Tibial artery (tissue), 4 donors: Measurements from ENCODE around the gene PLIN1.

Experiments used
- DNase-seq, 2 donors: peaks; one replicate each; pipeline ENCODE4 v3.0.0-alpha.2; 2019
- H3K27ac ChIP-seq, 2 donors: fragments of 200-600 bp; sonication (generic) in 1 of 2; 1 replicate in 1 of 2; 2 replicates in 1 of 2; pipeline ENCODE4 v1.5.1; 2018 to 2019; ENCODE audit warnings: mild to moderate bottlenecking in 1 of 2
- H3K27me3 ChIP-seq, 2 donors: fragments of 200-600 bp; sonication (generic) in 1 of 2; one replicate each; pipeline versions ENCODE4 v1.5.1 to v1.6.0; 2016 to 2019
- H3K36me3 ChIP-seq, 3 donors: fragments of 200-600 bp; sonication (generic) in 2 of 3; one replicate each; pipeline ENCODE4 v1.5.1; 2016 to 2019; ENCODE audit warnings: mild to moderate bottlenecking in 2 of 3
- H3K4me1 ChIP-seq, 4 donors: fragments of 200-600 bp; sonication (generic) in 2 of 4; 1 replicate in 3 of 4; 2 replicates in 1 of 4; pipeline ENCODE4 v1.5.1; 2016 to 2019
- H3K4me3 ChIP-seq, 2 donors: fragments of 200-600 bp; sonication (generic) in 1 of 2; 1 replicate in 1 of 2; 2 replicates in 1 of 2; pipeline ENCODE4 v1.5.1; 2018 to 2019; ENCODE audit warnings: mild to moderate bottlenecking in 2 of 2
- H3K9me3 ChIP-seq, 3 donors: fragments of 200-600 bp; sonication (generic) in 1 of 3; one replicate each; pipeline ENCODE4 v1.5.1; 2016 to 2019
- intact Hi-C: fragments of 100-400 bp; cut with DNase I; formaldehyde crosslinking; loops from one replicate; pipeline ENCODE4 v1.15.0; 2023; ENCODE audit warnings: low total_unique reads
- TF ChIP-seq, protein P1 (sequence below), 2 experiments: fragments of 200-600 bp in 1 of 2; fragments of 450-650 bp in 1 of 2; IDR thresholded peaks; one replicate each; pipeline ENCODE4 v1.5.1; 2017 to 2019; ENCODE audit warnings: antibody characterized with exemption in 2 of 2, mild to moderate bottlenecking in 1 of 2, moderate library complexity in 1 of 2

The PLIN1 gene

DNA sequence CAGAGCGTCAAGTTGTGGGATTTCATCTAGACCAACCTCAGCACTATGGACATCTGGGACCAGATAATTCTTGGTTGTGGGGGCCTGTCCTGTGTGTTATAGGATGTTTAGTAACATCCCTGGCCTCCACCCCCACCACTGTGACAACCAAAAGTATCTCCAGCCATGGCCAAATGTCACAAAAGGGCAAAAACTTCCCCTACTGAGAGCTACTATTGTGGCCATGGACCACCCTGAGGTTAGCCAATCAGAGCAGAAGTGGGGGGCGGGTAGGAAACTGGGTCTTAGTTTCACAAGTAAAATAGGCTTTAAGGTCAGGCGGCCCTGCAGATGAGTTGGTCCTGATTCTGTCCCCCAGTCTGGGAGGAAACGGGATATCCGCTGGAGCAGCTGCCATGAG, 49.3 kb downstream of the PLIN1 start:
- H3K9me3 ChIP-seq, result no peaks in the 10 kb centered on the region
- TF ChIP-seq, protein P1, sequence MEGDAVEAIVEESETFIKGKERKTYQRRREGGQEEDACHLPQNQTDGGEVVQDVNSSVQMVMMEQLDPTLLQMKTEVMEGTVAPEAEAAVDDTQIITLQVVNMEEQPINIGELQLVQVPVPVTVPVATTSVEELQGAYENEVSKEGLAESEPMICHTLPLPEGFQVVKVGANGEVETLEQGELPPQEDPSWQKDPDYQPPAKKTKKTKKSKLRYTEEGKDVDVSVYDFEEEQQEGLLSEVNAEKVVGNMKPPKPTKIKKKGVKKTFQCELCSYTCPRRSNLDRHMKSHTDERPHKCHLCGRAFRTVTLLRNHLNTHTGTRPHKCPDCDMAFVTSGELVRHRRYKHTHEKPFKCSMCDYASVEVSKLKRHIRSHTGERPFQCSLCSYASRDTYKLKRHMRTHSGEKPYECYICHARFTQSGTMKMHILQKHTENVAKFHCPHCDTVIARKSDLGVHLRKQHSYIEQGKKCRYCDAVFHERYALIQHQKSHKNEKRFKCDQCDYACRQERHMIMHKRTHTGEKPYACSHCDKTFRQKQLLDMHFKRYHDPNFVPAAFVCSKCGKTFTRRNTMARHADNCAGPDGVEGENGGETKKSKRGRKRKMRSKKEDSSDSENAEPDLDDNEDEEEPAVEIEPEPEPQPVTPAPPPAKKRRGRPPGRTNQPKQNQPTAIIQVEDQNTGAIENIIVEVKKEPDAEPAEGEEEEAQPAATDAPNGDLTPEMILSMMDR (IDR thresholded peaks at IDR 0.05), result no peak
- DNase-seq, result no peak
- no peaks in the 10 kb centered on the region for H3K27me3 ChIP-seq
- no peak overlapping the region for H3K27ac ChIP-seq
- intact Hi-C loops, result no loop called here
- no peaks in the 10 kb centered on the region for H3K4me1 ChIP-seq
- no peak overlapping the region for H3K4me3 ChIP-seq
- H3K36me3 ChIP-seq, result peaks cover 38 to 95% (median 80%) of the 10 kb centered on the region in 3 donors

DNA sequence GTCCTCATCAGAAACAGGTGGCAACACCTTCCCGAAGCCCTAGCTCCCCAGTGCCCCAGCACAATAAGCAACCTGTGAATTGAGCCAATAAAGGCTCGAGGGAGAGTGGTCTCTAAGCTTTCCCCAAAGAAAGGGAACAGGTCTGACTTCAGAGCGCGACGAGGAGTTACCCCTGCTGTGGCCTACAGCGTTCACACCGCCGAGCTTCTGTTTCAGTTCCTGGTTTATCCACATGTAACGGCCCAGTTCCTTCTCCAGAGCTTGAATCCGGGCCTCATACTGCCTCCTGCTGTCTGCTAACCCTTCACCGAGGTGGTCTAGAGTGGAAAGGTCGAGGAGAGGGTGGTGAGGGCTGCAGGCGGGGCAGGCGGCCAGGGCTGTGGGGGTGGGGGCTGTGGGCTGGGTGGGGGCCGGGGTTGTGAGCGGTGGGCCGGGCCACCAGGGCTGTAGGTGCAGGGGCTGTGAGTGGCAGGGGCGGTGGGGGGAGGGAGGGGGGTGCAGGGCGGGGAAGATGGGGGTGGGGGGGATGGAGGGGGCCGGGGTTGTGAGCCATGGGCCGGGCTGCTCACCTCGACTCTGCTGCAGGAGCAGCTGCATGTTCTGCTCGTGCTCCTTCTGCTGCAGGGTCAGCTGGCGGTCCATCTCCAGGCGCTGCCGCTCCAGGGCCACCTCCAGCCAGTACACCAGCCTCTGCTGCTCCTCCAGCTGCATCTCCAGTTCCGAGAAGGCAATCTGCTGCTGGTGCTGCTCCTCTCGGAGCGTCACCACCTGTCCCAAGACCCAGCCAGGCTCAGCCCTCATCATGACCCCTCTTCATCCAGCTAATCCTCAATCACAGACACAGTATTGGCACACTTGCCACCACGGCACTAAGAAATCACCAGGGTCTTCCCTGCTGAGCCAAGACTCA, 50.1 kb downstream of the PLIN1 start:
- intact Hi-C loops, result no loop called here
- no peaks in the 10 kb centered on the region for H3K9me3 ChIP-seq
- no peak for DNase-seq
- no peaks in the 10 kb centered on the region for H3K4me1 ChIP-seq
- H3K36me3 ChIP-seq, result peaks cover 38 to 94% (median 80%) of the 10 kb centered on the region in 3 donors
- H3K4me3 ChIP-seq, result no peak overlapping the region
- TF ChIP-seq, protein P1 (IDR thresholded peaks at IDR 0.05), result no peak
- no peak overlapping the region for H3K27ac ChIP-seq
- no peaks in the 10 kb centered on the region for H3K27me3 ChIP-seq

DNA sequence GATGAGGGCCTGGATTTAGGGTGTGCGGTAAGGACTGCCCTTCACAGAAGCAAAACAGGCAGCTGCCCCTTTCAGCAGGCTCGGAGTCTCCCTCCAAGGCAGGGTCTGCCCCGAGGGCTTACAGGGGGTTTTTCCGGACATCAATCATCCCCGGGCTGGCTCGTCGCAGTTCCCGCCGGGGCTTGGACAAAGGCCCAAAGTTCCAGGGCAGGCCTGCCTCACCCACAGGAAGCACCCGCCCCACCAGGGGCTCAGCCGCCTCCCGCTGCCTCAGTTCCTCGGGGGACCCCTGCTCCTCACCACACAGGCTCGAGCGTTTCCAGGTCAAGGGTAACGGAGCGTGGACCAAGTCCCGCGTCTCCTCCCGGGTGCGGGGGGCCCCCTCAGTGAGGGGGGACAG, 50.9 kb downstream of the PLIN1 start:
- Histone ChIP-seq H3K4me3 (no peak overlapping the region), H3K27me3 (no peaks in the 10 kb centered on the region), H3K4me1 (peaks cover 0 to 7% (median 0%) of the 10 kb centered on the region in 4 donors), H3K27ac (no peak overlapping the region), H3K9me3 (no peaks in the 10 kb centered on the region), H3K36me3 (peaks cover 38 to 86% (median 72%) of the 10 kb centered on the region in 3 donors)
- TF ChIP-seq, protein P1 (IDR thresholded peaks at IDR 0.05), result no peak
- no peak for DNase-seq
- intact Hi-C loops, result no loop called here

DNA sequence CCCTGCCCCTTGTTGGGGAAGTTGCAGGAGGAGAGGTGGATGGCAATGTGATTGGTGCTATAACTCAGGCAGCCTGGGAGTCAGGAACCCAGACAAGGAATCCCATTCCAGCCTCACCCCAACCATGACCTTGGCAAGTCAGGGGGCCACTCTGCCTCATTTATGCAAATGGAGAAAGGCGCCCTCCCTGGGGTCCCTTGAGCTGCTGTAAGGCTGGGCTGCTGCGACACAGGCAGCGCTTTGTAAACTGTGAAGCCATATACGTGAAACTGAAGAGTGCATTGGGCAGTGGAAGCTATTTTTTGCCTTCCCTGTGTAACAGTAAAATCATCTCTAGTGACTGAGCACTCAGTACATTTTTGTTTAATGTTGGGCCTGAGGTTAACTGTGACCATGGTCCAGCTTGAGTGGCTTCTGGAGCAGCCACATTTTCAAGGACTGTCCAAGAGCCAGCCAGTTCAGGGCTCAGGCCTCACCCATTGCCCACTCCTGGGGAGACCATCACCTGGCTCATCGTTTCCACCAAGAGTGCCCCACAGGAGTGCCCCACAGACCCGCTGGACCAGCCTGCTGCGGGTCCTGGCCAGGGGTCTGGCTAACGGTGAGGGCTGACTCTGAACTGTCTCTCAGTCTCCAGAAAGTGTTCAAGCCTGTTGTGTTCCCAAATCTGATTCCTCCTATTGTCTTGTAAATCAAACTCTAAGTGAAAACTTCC, 51.8 kb downstream of the PLIN1 start:
- H3K9me3 ChIP-seq, result no peaks in the 10 kb centered on the region
- peaks cover 0 to 14% (median 0%) of the 10 kb centered on the region in 4 donors for H3K4me1 ChIP-seq
- TF ChIP-seq, protein P1 (IDR thresholded peaks at IDR 0.05), result no peak
- H3K27ac ChIP-seq, result no peak overlapping the region
- H3K36me3 ChIP-seq, result peaks cover 32 to 77% (median 63%) of the 10 kb centered on the region in 3 donors
- DNase-seq, result no peak
- intact Hi-C loops, result no loop called here
- H3K4me3 ChIP-seq, result no peak overlapping the region
- H3K27me3 ChIP-seq, result no peaks in the 10 kb centered on the region

DNA sequence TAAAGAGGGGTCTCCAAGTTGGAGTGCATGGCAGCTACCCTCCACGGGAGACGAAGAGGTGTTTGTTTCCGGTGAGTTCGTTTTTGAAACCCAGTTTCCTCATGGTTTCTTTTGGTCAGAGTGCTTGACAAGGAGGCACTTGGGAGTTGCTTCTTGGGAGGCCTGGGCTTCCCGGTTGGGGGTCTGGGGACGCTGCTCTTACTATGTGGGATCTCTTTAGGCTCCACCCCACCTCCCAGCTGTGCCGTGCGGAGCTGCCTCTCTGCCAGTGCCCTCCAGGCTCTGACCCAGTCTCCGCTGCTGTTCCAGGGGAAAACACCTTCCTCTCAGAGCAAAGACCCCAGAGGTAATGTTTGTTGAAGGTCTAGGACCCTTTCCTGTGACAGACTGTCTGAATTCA, 53.5 kb downstream of the PLIN1 start:
- no peak overlapping the region for H3K27ac ChIP-seq
- intact Hi-C loops, result no loop called here
- TF ChIP-seq, protein P1 (IDR thresholded peaks at IDR 0.05), result no peak
- no peaks in the 10 kb centered on the region for H3K27me3 ChIP-seq
- no peaks in the 10 kb centered on the region for H3K9me3 ChIP-seq
- no peak for DNase-seq
- H3K4me3 ChIP-seq, result no peak overlapping the region
- H3K36me3 ChIP-seq, result peaks cover 15 to 60% (median 46%) of the 10 kb centered on the region in 3 donors
- peaks cover 0 to 14% (median 0%) of the 10 kb centered on the region in 4 donors for H3K4me1 ChIP-seq
